NCI-H2196 treated with DMSO at 0.1 percent for 48 hours (cell line): ENCODE measurements around the gene PRIM2.
"Not testable (repeated sequence)": the region's sequence is repeated elsewhere in the genome, so short reads cannot be mapped to it uniquely, and the experiment has no call there.

Source experiments
- DNase-seq: peaks from one replicate; lab custom pipeline; 2025; ENCODE audit not compliant: unreplicated experiment; lab: John Stamatoyannopoulos, UW

The PRIM2 gene

GRCh38 chr6:57444787-57445186, 127.4 kb downstream of the PRIM2 start:
- DNase-seq = not testable (repeated sequence)

- DNase-seq = not testable (repeated sequence)
Measured at GRCh38 chr6:57445379-57445778, 127.9 kb downstream of the PRIM2 start.

GRCh38 chr6:57445790-57446468, 128.5 kb downstream of the PRIM2 start:
- not testable (repeated sequence) for DNase-seq

GRCh38 chr6:57449496-57450066, 132.2 kb downstream of the PRIM2 start:
- DNase-seq = not testable (repeated sequence)

GRCh38 chr6:57459781-57460180, 142.4 kb downstream of the PRIM2 start:
- DNase-seq = not testable (repeated sequence)

- DNase-seq = not testable (repeated sequence)
Measured at GRCh38 chr6:57461022-57461421, 143.6 kb downstream of the PRIM2 start.

- not testable (repeated sequence) for DNase-seq
Measured at GRCh38 chr6:57463809-57464208, 146.4 kb downstream of the PRIM2 start.

GRCh38 chr6:57465968-57466367, 148.5 kb downstream of the PRIM2 start:
- DNase-seq = not testable (repeated sequence)

GRCh38 chr6:57469072-57469471, 151.6 kb downstream of the PRIM2 start:
- no peak for DNase-seq

GRCh38 chr6:57470148-57470547, 152.7 kb downstream of the PRIM2 start:
- not testable (repeated sequence) for DNase-seq

- DNase-seq = not testable (repeated sequence)
Measured at GRCh38 chr6:57471314-57471864, 154.0 kb downstream of the PRIM2 start.

GRCh38 chr6:57472861-57473362, 155.5 kb downstream of the PRIM2 start:
- not testable (repeated sequence) for DNase-seq

- DNase-seq = not testable (repeated sequence)
Measured at GRCh38 chr6:57474862-57475475, 157.5 kb downstream of the PRIM2 start.

GRCh38 chr6:57475656-57476055, 158.2 kb downstream of the PRIM2 start:
- DNase-seq = not testable (repeated sequence)

GRCh38 chr6:57480194-57480593, 162.8 kb downstream of the PRIM2 start:
- not testable (repeated sequence) for DNase-seq

GRCh38 chr6:57481121-57481520, 163.7 kb downstream of the PRIM2 start:
- DNase-seq = not testable (repeated sequence)

GRCh38 chr6:57482471-57482870, 165.0 kb downstream of the PRIM2 start:
- not testable (repeated sequence) for DNase-seq

- DNase-seq = not testable (repeated sequence)
Measured at GRCh38 chr6:57486494-57487081, 169.2 kb downstream of the PRIM2 start.

GRCh38 chr6:57488551-57488950, 171.1 kb downstream of the PRIM2 start:
- not testable (repeated sequence) for DNase-seq

- DNase-seq = not testable (repeated sequence)
Measured at GRCh38 chr6:57489887-57490286, 172.5 kb downstream of the PRIM2 start.

- not testable (repeated sequence) for DNase-seq
Measured at GRCh38 chr6:57491795-57492194, 174.4 kb downstream of the PRIM2 start.
